ENCODE measurements around the gene SLIT3. TPM values are rescaled to one million over a fixed set of nuclear protein-coding genes. Genes with fewer than 3 reads are reported as not detected.

Gene SLIT3
- total RNA-seq, 1 experiment from 2014 or later, result 0.92 TPM

DNA sequence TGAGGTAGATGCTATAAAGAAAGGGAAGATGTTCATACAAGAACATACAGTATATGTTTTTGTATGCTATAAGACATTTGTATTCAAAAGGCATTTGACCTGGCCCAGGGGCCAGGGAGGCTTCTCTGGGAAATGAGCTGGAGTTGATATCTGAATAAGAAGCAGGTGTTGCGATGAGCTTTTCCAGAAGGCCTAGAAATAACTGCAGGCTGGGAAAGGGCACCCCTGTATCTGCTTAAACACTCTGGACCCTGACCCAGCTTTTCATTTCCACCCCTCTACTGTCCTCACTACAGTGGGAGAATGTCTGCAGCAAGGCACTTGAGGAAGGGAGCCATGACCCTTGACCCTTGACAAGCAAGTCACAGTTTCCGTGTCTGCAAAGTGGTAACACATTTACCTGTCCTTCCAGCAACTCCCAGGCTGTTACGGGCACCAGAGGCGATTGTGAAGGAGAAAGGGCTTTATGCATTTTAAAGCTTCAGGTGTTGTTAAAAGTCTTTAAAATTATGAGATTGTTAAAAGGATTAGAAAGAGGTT is 633.6 kb downstream of the SLIT3 start:
- Histone ChIP-seq H3K79me1 (ENCODE audit: insufficient read depth, low read depth, low read length, poor library complexity, severe bottlenecking) (no peaks in the 10 kb centered on the region), H3T11ph (ENCODE audit: low read length) (no peak overlapping the region), H3K56ac (ENCODE audit: insufficient read length, low read depth, low read length) (no peak overlapping the region), H4K91ac (ENCODE audit: insufficient read length, low read depth, low read length) (no peak overlapping the region), H4K5ac (ENCODE audit: insufficient read length, low read depth, low read length) (no peak overlapping the region), H3K9me3 (ENCODE audit: control insufficient read depth, low read depth, low read length) (no peaks in the 10 kb centered on the region), H3K4me1 (ENCODE audit: insufficient read depth, low read length) (no peaks in the 10 kb centered on the region), H3K9ac (ENCODE audit: extremely low read depth, insufficient read length, low read length) (no peak overlapping the region), H2BK12ac (ENCODE audit: insufficient read length, low read depth, low read length) (no peak overlapping the region), H3K23me2 (ENCODE audit: insufficient read length, low read depth, low read length, poor library complexity, severe bottlenecking) (no peaks in the 10 kb centered on the region), H3K4ac (ENCODE audit: low read depth, low read length) (no peak overlapping the region), H3K27ac (ENCODE audit: insufficient read length, low read depth, low read length) (no peak overlapping the region), H4K20me1 (ENCODE audit: control insufficient read depth, insufficient read depth, insufficient read length) (no peaks in the 10 kb centered on the region), H2AK5ac (ENCODE audit: insufficient read length, low read length) (no peak overlapping the region), H2BK15ac (ENCODE audit: low read depth, low read length) (no peak overlapping the region), H3K4me2 (ENCODE audit: insufficient read depth, insufficient read length, low read length) (no peak overlapping the region), H2BK120ac (ENCODE audit: low read depth, low read length, poor library complexity, severe bottlenecking) (no peak overlapping the region), H4K8ac (replicated peaks; ENCODE audit: insufficient read length, low read depth, low read length) (no peak overlapping the region), H2AFZ (ENCODE audit: low read length) (no peak overlapping the region), H3K23ac (ENCODE audit: insufficient read length, low read depth, low read length) (no peak overlapping the region), H3K18ac (ENCODE audit: insufficient read length, low read depth, low read length) (no peak overlapping the region), H3K27me3 (ENCODE audit: insufficient read depth, low read length) (no peaks in the 10 kb centered on the region), H3K79me2 (ENCODE audit: insufficient read depth, low read length) (no peaks in the 10 kb centered on the region), H2BK20ac (ENCODE audit: low read depth, low read length, poor library complexity, severe bottlenecking) (no peak overlapping the region), H2BK5ac (ENCODE audit: insufficient read length, low read length) (no peak overlapping the region), H3K14ac (ENCODE audit: insufficient read depth, low read length) (no peak overlapping the region)
- TF ChIP-seq, protein P1, sequence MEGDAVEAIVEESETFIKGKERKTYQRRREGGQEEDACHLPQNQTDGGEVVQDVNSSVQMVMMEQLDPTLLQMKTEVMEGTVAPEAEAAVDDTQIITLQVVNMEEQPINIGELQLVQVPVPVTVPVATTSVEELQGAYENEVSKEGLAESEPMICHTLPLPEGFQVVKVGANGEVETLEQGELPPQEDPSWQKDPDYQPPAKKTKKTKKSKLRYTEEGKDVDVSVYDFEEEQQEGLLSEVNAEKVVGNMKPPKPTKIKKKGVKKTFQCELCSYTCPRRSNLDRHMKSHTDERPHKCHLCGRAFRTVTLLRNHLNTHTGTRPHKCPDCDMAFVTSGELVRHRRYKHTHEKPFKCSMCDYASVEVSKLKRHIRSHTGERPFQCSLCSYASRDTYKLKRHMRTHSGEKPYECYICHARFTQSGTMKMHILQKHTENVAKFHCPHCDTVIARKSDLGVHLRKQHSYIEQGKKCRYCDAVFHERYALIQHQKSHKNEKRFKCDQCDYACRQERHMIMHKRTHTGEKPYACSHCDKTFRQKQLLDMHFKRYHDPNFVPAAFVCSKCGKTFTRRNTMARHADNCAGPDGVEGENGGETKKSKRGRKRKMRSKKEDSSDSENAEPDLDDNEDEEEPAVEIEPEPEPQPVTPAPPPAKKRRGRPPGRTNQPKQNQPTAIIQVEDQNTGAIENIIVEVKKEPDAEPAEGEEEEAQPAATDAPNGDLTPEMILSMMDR (conservative IDR thresholded peaks at IDR 0.05), result no peak
- no peaks in the 10 kb centered on the region for H3K36me3 Mint-ChIP-seq (ENCODE audit: insufficient read depth in 1 of 3, low read depth in 3 of 3)
- no peak overlapping the region for H3K4me3 Mint-ChIP-seq
- H3K27ac Mint-ChIP-seq, result no peak overlapping the region
- peaks cover 3% of the 10 kb centered on the region in 2 experiments; a peak in 2 of 4 replicates for H3K4me1 Mint-ChIP-seq
- H3K27me3 Mint-ChIP-seq (ENCODE audit: low read depth), result peaks cover 3% of the 10 kb centered on the region
- no peaks in the 10 kb centered on the region for H3K9me3 Mint-ChIP-seq
- no CpG with 5 or more reads among the region's 4 CpGs for WGBS (ENCODE audit: extremely low coverage, insufficient read length, low lambda C conversion rate)
- DNase-seq, result no peak
